ENCODE results near the gene MAST4. TPM values are rescaled to one million over a fixed set of nuclear protein-coding genes. Genes with fewer than 3 reads are reported as not detected.
A peak's percentile ranks its signal among the peaks of the same experiment; 100 is the strongest.

MAST4 gene
- total and polyA plus RNA-seq, 2 of the 8 experiments (the other 6 are each of a cell fraction or from before 2014, with no cell fraction given), result 1.5 to 2.6 TPM

DNA sequence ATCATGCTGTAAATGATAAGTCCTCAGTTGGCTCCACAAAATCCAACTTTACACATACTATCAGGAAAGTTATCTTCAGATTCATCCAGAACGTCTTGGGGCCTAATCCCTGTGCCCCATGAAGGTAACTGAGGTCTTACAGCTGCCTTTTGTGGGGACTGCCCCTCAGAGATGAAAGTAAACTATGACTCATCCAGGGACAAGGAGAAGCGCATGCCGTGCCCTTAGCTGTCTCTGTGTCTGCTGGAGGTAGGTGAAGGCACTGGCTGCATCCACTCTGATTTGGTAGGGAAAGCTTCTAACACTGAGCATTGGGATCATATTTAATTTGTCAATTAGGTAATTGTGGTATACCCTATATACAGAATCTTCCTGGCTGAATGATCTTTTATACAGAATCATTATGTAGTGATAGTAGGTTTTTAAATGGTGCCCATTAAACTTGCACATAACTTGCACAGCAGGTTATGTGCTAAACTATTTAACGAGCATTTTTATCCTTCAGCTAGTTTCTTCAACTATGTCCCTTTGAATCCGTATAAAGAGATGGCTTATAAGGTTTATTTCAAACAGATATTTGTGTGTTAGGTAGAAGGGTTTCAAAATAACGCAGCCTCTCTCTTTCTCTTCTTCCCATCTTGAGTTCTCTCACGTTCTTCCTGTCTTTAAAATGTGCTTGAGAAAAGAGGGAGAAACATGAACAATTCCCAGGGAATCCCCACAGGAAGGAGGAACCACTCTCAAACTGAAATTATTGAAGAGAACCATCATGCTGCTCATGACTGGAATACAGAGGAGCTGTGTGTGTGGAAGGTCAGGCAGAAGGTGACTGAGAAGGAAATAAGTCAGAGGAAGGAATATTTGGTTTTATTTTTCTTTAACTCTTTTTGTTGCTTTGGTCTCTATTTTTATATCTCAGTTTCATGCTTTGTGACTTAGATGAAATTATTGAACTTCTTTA, 349.5 kb downstream of the MAST4 start (continued):
- TF ChIP-seq, protein P1, sequence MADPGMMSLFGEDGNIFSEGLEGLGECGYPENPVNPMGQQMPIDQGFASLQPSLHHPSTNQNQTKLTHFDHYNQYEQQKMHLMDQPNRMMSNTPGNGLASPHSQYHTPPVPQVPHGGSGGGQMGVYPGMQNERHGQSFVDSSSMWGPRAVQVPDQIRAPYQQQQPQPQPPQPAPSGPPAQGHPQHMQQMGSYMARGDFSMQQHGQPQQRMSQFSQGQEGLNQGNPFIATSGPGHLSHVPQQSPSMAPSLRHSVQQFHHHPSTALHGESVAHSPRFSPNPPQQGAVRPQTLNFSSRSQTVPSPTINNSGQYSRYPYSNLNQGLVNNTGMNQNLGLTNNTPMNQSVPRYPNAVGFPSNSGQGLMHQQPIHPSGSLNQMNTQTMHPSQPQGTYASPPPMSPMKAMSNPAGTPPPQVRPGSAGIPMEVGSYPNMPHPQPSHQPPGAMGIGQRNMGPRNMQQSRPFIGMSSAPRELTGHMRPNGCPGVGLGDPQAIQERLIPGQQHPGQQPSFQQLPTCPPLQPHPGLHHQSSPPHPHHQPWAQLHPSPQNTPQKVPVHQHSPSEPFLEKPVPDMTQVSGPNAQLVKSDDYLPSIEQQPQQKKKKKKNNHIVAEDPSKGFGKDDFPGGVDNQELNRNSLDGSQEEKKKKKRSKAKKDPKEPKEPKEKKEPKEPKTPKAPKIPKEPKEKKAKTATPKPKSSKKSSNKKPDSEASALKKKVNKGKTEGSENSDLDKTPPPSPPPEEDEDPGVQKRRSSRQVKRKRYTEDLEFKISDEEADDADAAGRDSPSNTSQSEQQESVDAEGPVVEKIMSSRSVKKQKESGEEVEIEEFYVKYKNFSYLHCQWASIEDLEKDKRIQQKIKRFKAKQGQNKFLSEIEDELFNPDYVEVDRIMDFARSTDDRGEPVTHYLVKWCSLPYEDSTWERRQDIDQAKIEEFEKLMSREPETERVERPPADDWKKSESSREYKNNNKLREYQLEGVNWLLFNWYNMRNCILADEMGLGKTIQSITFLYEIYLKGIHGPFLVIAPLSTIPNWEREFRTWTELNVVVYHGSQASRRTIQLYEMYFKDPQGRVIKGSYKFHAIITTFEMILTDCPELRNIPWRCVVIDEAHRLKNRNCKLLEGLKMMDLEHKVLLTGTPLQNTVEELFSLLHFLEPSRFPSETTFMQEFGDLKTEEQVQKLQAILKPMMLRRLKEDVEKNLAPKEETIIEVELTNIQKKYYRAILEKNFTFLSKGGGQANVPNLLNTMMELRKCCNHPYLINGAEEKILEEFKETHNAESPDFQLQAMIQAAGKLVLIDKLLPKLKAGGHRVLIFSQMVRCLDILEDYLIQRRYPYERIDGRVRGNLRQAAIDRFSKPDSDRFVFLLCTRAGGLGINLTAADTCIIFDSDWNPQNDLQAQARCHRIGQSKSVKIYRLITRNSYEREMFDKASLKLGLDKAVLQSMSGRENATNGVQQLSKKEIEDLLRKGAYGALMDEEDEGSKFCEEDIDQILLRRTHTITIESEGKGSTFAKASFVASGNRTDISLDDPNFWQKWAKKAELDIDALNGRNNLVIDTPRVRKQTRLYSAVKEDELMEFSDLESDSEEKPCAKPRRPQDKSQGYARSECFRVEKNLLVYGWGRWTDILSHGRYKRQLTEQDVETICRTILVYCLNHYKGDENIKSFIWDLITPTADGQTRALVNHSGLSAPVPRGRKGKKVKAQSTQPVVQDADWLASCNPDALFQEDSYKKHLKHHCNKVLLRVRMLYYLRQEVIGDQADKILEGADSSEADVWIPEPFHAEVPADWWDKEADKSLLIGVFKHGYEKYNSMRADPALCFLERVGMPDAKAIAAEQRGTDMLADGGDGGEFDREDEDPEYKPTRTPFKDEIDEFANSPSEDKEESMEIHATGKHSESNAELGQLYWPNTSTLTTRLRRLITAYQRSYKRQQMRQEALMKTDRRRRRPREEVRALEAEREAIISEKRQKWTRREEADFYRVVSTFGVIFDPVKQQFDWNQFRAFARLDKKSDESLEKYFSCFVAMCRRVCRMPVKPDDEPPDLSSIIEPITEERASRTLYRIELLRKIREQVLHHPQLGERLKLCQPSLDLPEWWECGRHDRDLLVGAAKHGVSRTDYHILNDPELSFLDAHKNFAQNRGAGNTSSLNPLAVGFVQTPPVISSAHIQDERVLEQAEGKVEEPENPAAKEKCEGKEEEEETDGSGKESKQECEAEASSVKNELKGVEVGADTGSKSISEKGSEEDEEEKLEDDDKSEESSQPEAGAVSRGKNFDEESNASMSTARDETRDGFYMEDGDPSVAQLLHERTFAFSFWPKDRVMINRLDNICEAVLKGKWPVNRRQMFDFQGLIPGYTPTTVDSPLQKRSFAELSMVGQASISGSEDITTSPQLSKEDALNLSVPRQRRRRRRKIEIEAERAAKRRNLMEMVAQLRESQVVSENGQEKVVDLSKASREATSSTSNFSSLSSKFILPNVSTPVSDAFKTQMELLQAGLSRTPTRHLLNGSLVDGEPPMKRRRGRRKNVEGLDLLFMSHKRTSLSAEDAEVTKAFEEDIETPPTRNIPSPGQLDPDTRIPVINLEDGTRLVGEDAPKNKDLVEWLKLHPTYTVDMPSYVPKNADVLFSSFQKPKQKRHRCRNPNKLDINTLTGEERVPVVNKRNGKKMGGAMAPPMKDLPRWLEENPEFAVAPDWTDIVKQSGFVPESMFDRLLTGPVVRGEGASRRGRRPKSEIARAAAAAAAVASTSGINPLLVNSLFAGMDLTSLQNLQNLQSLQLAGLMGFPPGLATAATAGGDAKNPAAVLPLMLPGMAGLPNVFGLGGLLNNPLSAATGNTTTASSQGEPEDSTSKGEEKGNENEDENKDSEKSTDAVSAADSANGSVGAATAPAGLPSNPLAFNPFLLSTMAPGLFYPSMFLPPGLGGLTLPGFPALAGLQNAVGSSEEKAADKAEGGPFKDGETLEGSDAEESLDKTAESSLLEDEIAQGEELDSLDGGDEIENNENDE (IDR thresholded peaks at IDR 0.05; ENCODE audit: insufficient replicate concordance, low read length), result no peak
- peak; percentile 76; the same call in 1 of the 2 replicates for TF ChIP-seq JUND (IDR thresholded peaks at IDR 0.05; ENCODE audit: low read length)

All from H1 (cell line).